Uterus (tissue), 2 donors: ENCODE results near the gene CRADD.

Experiments used
- CTCF ChIP-seq, 4 experiments: fragments of 200-600 bp in 2 of 4; fragments of 450-650 bp in 2 of 4; sonication (generic) in 2 of 4; IDR thresholded peaks; one replicate each; pipeline ENCODE4 v1.5.1; 2016 to 2019; ENCODE audit warnings: antibody characterized with exemption in 4 of 4, mild to moderate bottlenecking in 2 of 4, moderate library complexity in 1 of 4
- POLR2A ChIP-seq, 2 donors: fragments of 450-650 bp; IDR thresholded peaks; one replicate each; pipeline ENCODE4 v1.6.1; 2016; ENCODE audit warnings: antibody characterized with exemption in 2 of 2, mild to moderate bottlenecking in 1 of 2, moderate library complexity in 1 of 2

- TF ChIP-seq CTCF (IDR thresholded peaks at IDR 0.05) (no peak), POLR2A (IDR thresholded peaks at IDR 0.05) (no peak)
Measured at GRCh38 chr12:93738199-93739058, 61.3 kb downstream of the CRADD start.
